Upper lobe of right lung (tissue), 1 donor: Measurements from ENCODE around the gene GPRC6A. TPM values are rescaled to one million over a fixed set of nuclear protein-coding genes. Genes with fewer than 3 reads are reported as not detected.

ENCODE experiments used
- ATAC-seq: fragments of 200-7000 bp; cut with Tn5 transposase; one replicate; pipeline ENCODE4 v1.9.1; 2020; ENCODE audit warnings: mild to moderate bottlenecking, moderate library complexity
- DNase-seq: peaks from one replicate; pipeline ENCODE4 v3.0.0-alpha.2; 2020
- H3K27ac ChIP-seq: fragments of 200-600 bp; one replicate; pipeline ENCODE4 v1.8.0; 2022
- H3K27me3 ChIP-seq: fragments of 200-600 bp; one replicate; pipeline ENCODE4 v1.8.0; 2022; ENCODE audit warnings: mild to moderate bottlenecking
- H3K36me3 ChIP-seq: fragments of 200-600 bp; one replicate; pipeline ENCODE4 v1.8.0; 2022
- H3K4me1 ChIP-seq: fragments of 200-600 bp; one replicate; pipeline ENCODE4 v1.8.0; 2022
- H3K4me3 ChIP-seq: fragments of 200-600 bp; one replicate; pipeline ENCODE4 v1.8.0; 2022; ENCODE audit warnings: mild to moderate bottlenecking
- H3K9me3 ChIP-seq: fragments of 200-600 bp; one replicate; pipeline ENCODE4 v1.8.0; 2022
- CTCF ChIP-seq: fragments of 200-600 bp; IDR thresholded peaks from one replicate; pipeline ENCODE4 v1.8.0; 2022; ENCODE audit warnings: antibody characterized with exemption
- intact Hi-C: fragments of 100-400 bp; cut with DNase I; formaldehyde crosslinking; loops from one replicate; pipeline ENCODE4 v1.11.0; 2022
- long read RNA-seq: library from polyadenylated mRNA; unstranded; transcript quantifications from one replicate; pipeline ENCODE4 v2.0.0, GENCODE V29; 2021
- total RNA-seq: library from RNA; stranded (reverse); fragmentation: NEBNext Ultra II Directional; extraction: Animal tissue kit (Norgen Biotek cat#: 25700); gene quantifications from one replicate; pipeline ENCODE4 v1.2.1, GENCODE V29; 2021
- donor health status: DM: no; HTN: yes; CAD: no; lungs with severe emphysema.

GPRC6A gene
- not detected for total RNA-seq
- long read RNA-seq = 0 reads

- ATAC-seq (no peak), DNase-seq (no peak)
- Histone ChIP-seq H3K36me3 (no peaks in the 10 kb centered on the region), H3K4me1 (no peaks in the 10 kb centered on the region), H3K9me3 (no peaks in the 10 kb centered on the region), H3K27ac (no peak within 1 kb of the TSS), H3K27me3 (no peaks in the 10 kb centered on the region), H3K4me3 (no peak within 1 kb of the TSS)
- no peak for TF ChIP-seq CTCF
- intact Hi-C loops = no loop called here
These were observed at the start of gene GPRC6A for GRCh38 chr6:116828983-116829382. GPRC6A (minus strand) TSS chr6:116829083; CDS start chr6:116829013, 70 bp downstream.

- no peak for TF ChIP-seq CTCF
- H3K9me3 ChIP-seq = no peaks in the 10 kb centered on the region
- DNase-seq = no peak
- H3K27ac ChIP-seq = no peak overlapping the region
- peaks cover 40% of the 10 kb centered on the region for H3K27me3 ChIP-seq
- H3K36me3 ChIP-seq = no peaks in the 10 kb centered on the region
- intact Hi-C loops = no loop called here
- no peaks in the 10 kb centered on the region for H3K4me1 ChIP-seq
- no peak for ATAC-seq
- no peak overlapping the region for H3K4me3 ChIP-seq
These were observed 48.9 kb upstream of the GPRC6A start for GRCh38 chr6:116877743-116878142.

GRCh38 chr6:116876635-116877611 lies 48.0 kb upstream of the GPRC6A start, which contains the start of gene RFX6:
RFX6 (plus strand) TSS chr6:116877242; CDS start chr6:116877276, 34 bp downstream.
- Histone ChIP-seq H3K4me1 (no peaks in the 10 kb centered on the region), H3K4me3 (peak within 1 kb of the TSS; percentile 31), H3K27ac (no peak within 1 kb of the TSS), H3K27me3 (peaks cover 44% of the 10 kb centered on the region), H3K9me3 (no peaks in the 10 kb centered on the region), H3K36me3 (no peaks in the 10 kb centered on the region)
- ATAC-seq (peak; percentile 85), DNase-seq (peak; percentile 56)
- TF ChIP-seq CTCF = no peak
- intact Hi-C loops = no loop called here

- no peaks in the 10 kb centered on the region for H3K36me3 ChIP-seq
- DNase-seq = no peak
- H3K27ac ChIP-seq = no peak overlapping the region
- no peak for ATAC-seq
- peaks cover 46% of the 10 kb centered on the region for H3K27me3 ChIP-seq
- TF ChIP-seq CTCF = no peak
- no peaks in the 10 kb centered on the region for H3K4me1 ChIP-seq
- no peak overlapping the region for H3K4me3 ChIP-seq
- no peaks in the 10 kb centered on the region for H3K9me3 ChIP-seq
- intact Hi-C loops = no loop called here
These were observed 47.2 kb upstream of the GPRC6A start for GRCh38 chr6:116876107-116876506.

- no peaks in the 10 kb centered on the region for H3K4me1 ChIP-seq
- no peak overlapping the region for H3K4me3 ChIP-seq
- H3K9me3 ChIP-seq = no peaks in the 10 kb centered on the region
- TF ChIP-seq CTCF = no peak
- DNase-seq = no peak
- intact Hi-C loops = no loop called here
- no peaks in the 10 kb centered on the region for H3K36me3 ChIP-seq
- no peak overlapping the region for H3K27ac ChIP-seq
- no peak for ATAC-seq
- H3K27me3 ChIP-seq = peaks cover 39% of the 10 kb centered on the region
These were observed 43.9 kb upstream of the GPRC6A start for GRCh38 chr6:116872771-116873170.
